GM12801 (cell line): ENCODE results near the gene TEX22.

ENCODE experiments used
- CTCF ChIP-seq: IDR thresholded peaks from one replicate; pipeline ENCODE4 v1.5.1; 2011; ENCODE audit warnings: control low read depth; ENCODE audit not compliant: insufficient read length; ENCODE audit errors: extremely low read depth

TEX22 gene

GRCh38 chr14:105422695-105423487, 24.6 kb downstream of the TEX22 start:
- no peak for TF ChIP-seq CTCF

- TF ChIP-seq CTCF, result no peak
Observed at GRCh38 chr14:105423488-105424195, 25.3 kb downstream of the TEX22 start.

GRCh38 chr14:105424861-105425260, 26.5 kb downstream of the TEX22 start:
- TF ChIP-seq CTCF, result no peak

- TF ChIP-seq CTCF, result no peak
Observed at GRCh38 chr14:105425823-105426247, 27.5 kb downstream of the TEX22 start.

GRCh38 chr14:105426416-105427130, 28.2 kb downstream of the TEX22 start:
- no peak for TF ChIP-seq CTCF

- TF ChIP-seq CTCF, result no peak
Observed at GRCh38 chr14:105427412-105427811, 29.1 kb downstream of the TEX22 start.

- TF ChIP-seq CTCF, result no peak
Observed at GRCh38 chr14:105427936-105428485, 29.7 kb downstream of the TEX22 start.
